Neural progenitor cell (in vitro differentiated cells): ENCODE measurements around the gene ZSWIM5. TPM values are rescaled to one million over a fixed set of nuclear protein-coding genes. Genes with fewer than 3 reads are reported as not detected.
"Not testable (repeated sequence)": the region's sequence is repeated elsewhere in the genome, so short reads cannot be mapped to it uniquely, and the experiment has no call there.

Experiments
- DNase-seq: peaks from one replicate; pipeline ENCODE4 v3.0.0-alpha.2; 2016; ENCODE audit warnings: low spot score
- H2AFZ ChIP-seq: fragments of 200-600 bp; sonication (generic); replicated peaks from 2 replicates; pipeline ENCODE4 v1.6.1; 2016; ENCODE audit warnings: antibody characterized with exemption
- H3F3A ChIP-seq: fragments of 200-600 bp; sonication (generic); 2 replicates; pipeline ENCODE4 v1.6.1; 2016; ENCODE audit warnings: antibody characterized with exemption, low read depth
- H3K27ac ChIP-seq: fragments of 200-600 bp; sonication (generic); 2 replicates; pipeline ENCODE4 v1.5.1; 2016; ENCODE audit warnings: mild to moderate bottlenecking
- H3K27me3 ChIP-seq: fragments of 200-600 bp; sonication (generic); 2 replicates; pipeline ENCODE4 v1.6.1; 2016; ENCODE audit warnings: mild to moderate bottlenecking, moderate library complexity
- H3K36me3 ChIP-seq: fragments of 200-600 bp; sonication (generic); 2 replicates; pipeline ENCODE4 v1.5.1; 2016
- H3K4me1 ChIP-seq: fragments of 200-600 bp; sonication (generic); 2 replicates; pipeline ENCODE4 v1.6.1; 2016; ENCODE audit warnings: mixed run types
- H3K4me2 ChIP-seq: fragments of 200-600 bp; sonication (generic); 2 replicates; pipeline ENCODE4 v1.6.1; 2016
- H3K4me3 ChIP-seq: fragments of 200-600 bp; sonication (generic); 2 replicates; pipeline ENCODE4 v1.5.1; 2016
- H3K79me2 ChIP-seq: fragments of 200-600 bp; sonication (generic); 2 replicates; pipeline ENCODE4 v1.6.1; 2016; ENCODE audit warnings: low read depth
- H3K9ac ChIP-seq: fragments of 200-600 bp; sonication (generic); 2 replicates; pipeline ENCODE4 v1.6.1; 2016
- H3K9me3 ChIP-seq: fragments of 200-600 bp; sonication (generic); 2 replicates; pipeline ENCODE4 v1.5.1; 2016; ENCODE audit warnings: low read depth
- H4K20me1 ChIP-seq: fragments of 200-600 bp; sonication (generic); 2 replicates; pipeline ENCODE4 v1.6.1; 2016; ENCODE audit warnings: low read depth
- H3K27ac Mint-ChIP-seq: 3 replicates; pipeline ENCODE4 v1.8.0; 2021; ENCODE audit warnings: mixed read lengths
- H3K27me3 Mint-ChIP-seq: 2 replicates; pipeline ENCODE4 v1.8.0; 2022; ENCODE audit warnings: low read depth, mild to moderate bottlenecking, inconsistent platforms, moderate library complexity, mixed read lengths; ENCODE audit not compliant: insufficient read depth
- H3K36me3 Mint-ChIP-seq: 3 replicates; pipeline ENCODE4 v1.8.0; 2021; ENCODE audit warnings: mixed read lengths
- H3K4me1 Mint-ChIP-seq: 3 replicates; pipeline ENCODE4 v1.8.0; 2021; ENCODE audit warnings: mixed read lengths
- H3K4me3 Mint-ChIP-seq: 3 replicates; pipeline ENCODE4 v1.8.0; 2021; ENCODE audit warnings: mild to moderate bottlenecking, moderate library complexity, mixed read lengths
- H3K9me3 Mint-ChIP-seq: 3 replicates; pipeline ENCODE4 v1.8.0; 2020; ENCODE audit warnings: mixed read lengths
- CTCF ChIP-seq: fragments of 200-600 bp; sonication (generic); IDR thresholded peaks from 2 replicates; pipeline ENCODE4 v1.5.1; 2017; ENCODE audit warnings: antibody characterized with exemption, mild to moderate bottlenecking
- EZH2 ChIP-seq: fragments of 200-600 bp; sonication (generic); IDR thresholded peaks from 2 replicates; pipeline ENCODE4 v1.6.1; 2017; ENCODE audit warnings: antibody characterized with exemption, mild to moderate bottlenecking, moderate library complexity
- EZH2phosphoT487 ChIP-seq: fragments of 200-600 bp; sonication (generic); IDR thresholded peaks from 2 replicates; pipeline ENCODE4 v1.6.1; 2017; ENCODE audit warnings: antibody characterized with exemption
- total RNA-seq: library from RNA; depleted of rRNA; stranded (reverse); fragments of >200 nt; gene quantifications from 2 replicates; pipeline ENCODE4 v1.2.3, GENCODE V29; 2015; ENCODE audit warnings: low replicate concordance

Gene ZSWIM5
- total RNA-seq, 1 donor from 2014 or later: 5.8 TPM

- no peak for DNase-seq
- H3K9ac ChIP-seq: no peak overlapping the region
- H3K9me3 ChIP-seq: no peaks in the 10 kb centered on the region
- TF ChIP-seq EZH2phosphoT487 (no peak), CTCF (no peak), EZH2 (no peak)
- Mint-ChIP-seq H3K27ac (no peak overlapping the region), H3K27me3 (no peaks in the 10 kb centered on the region), H3K36me3 (peaks cover 12% of the 10 kb centered on the region), H3K4me1 (peaks cover 4% of the 10 kb centered on the region), H3K4me3 (no peak overlapping the region), H3K9me3 (peaks cover 19% of the 10 kb centered on the region)
- no peak overlapping the region for H3K27ac ChIP-seq
- no peak overlapping the region for H3K4me3 ChIP-seq
- no peaks in the 10 kb centered on the region for H3K36me3 ChIP-seq
- H3F3A ChIP-seq: no peaks in the 10 kb centered on the region
- no peaks in the 10 kb centered on the region for H3K27me3 ChIP-seq
- H3K4me1 ChIP-seq: no peaks in the 10 kb centered on the region
- H3K79me2 ChIP-seq: no peaks in the 10 kb centered on the region
- no peaks in the 10 kb centered on the region for H4K20me1 ChIP-seq
- H2AFZ ChIP-seq: no peak overlapping the region
- H3K4me2 ChIP-seq: no peak overlapping the region
Measured at GRCh38 chr1:45112661-45113060, 93.7 kb downstream of the ZSWIM5 start.

- H3K27ac Mint-ChIP-seq: no peak overlapping the region
- H3K4me1 ChIP-seq: no peaks in the 10 kb centered on the region
- no peak overlapping the region for H3K9ac ChIP-seq
- H3K4me3 Mint-ChIP-seq: no peak overlapping the region
- H3K4me2 ChIP-seq: no peak overlapping the region
- peaks cover 28% of the 10 kb centered on the region for H3K9me3 Mint-ChIP-seq
- no peak overlapping the region for H2AFZ ChIP-seq
- H3K4me1 Mint-ChIP-seq: peaks cover 4% of the 10 kb centered on the region
- no peak overlapping the region for H3K27ac ChIP-seq
- H3K9me3 ChIP-seq: no peaks in the 10 kb centered on the region
- no peaks in the 10 kb centered on the region for H4K20me1 ChIP-seq
- H3K27me3 Mint-ChIP-seq: no peaks in the 10 kb centered on the region
- H3K36me3 ChIP-seq: no peaks in the 10 kb centered on the region
- no peaks in the 10 kb centered on the region for H3K79me2 ChIP-seq
- H3F3A ChIP-seq: no peaks in the 10 kb centered on the region
- no peaks in the 10 kb centered on the region for H3K27me3 ChIP-seq
- no peak for DNase-seq
- TF ChIP-seq EZH2phosphoT487 (no peak), CTCF (no peak), EZH2 (no peak)
- H3K36me3 Mint-ChIP-seq: peaks cover 16% of the 10 kb centered on the region
- H3K4me3 ChIP-seq: no peak overlapping the region
Measured at GRCh38 chr1:45111239-45111638, 95.2 kb downstream of the ZSWIM5 start.

- Mint-ChIP-seq H3K9me3 (peaks cover 22% of the 10 kb centered on the region), H3K27me3 (no peaks in the 10 kb centered on the region), H3K4me1 (no peaks in the 10 kb centered on the region), H3K27ac (no peak overlapping the region), H3K36me3 (peaks cover 11% of the 10 kb centered on the region), H3K4me3 (no peak overlapping the region)
- no peak for DNase-seq
- Histone ChIP-seq H3K27me3 (no peaks in the 10 kb centered on the region), H3K4me1 (no peaks in the 10 kb centered on the region), H3K4me3 (no peak overlapping the region), H2AFZ (no peak overlapping the region), H3K9ac (no peak overlapping the region), H3F3A (no peaks in the 10 kb centered on the region), H3K36me3 (no peaks in the 10 kb centered on the region), H3K9me3 (no peaks in the 10 kb centered on the region), H3K27ac (no peak overlapping the region), H3K4me2 (no peak overlapping the region), H4K20me1 (no peaks in the 10 kb centered on the region), H3K79me2 (no peaks in the 10 kb centered on the region)
- TF ChIP-seq EZH2phosphoT487 (no peak), EZH2 (no peak), CTCF (no peak)
Measured at GRCh38 chr1:45107782-45108181, 98.6 kb downstream of the ZSWIM5 start.

- not testable (repeated sequence) for H3K9ac ChIP-seq, H3K27ac ChIP-seq, H3F3A ChIP-seq, H3K27ac Mint-ChIP-seq, H3K79me2 ChIP-seq, H3K27me3 ChIP-seq, H3K4me1 ChIP-seq, H3K4me1 Mint-ChIP-seq, H3K9me3 ChIP-seq, H3K27me3 Mint-ChIP-seq, H4K20me1 ChIP-seq, H3K4me3 ChIP-seq, DNase-seq, H3K4me3 Mint-ChIP-seq, H3K36me3 ChIP-seq, H3K4me2 ChIP-seq, H2AFZ ChIP-seq
- H3K36me3 Mint-ChIP-seq: peaks cover 11% of the 10 kb centered on the region
- peaks cover 22% of the 10 kb centered on the region for H3K9me3 Mint-ChIP-seq
Measured at GRCh38 chr1:45106864-45107263, 99.5 kb downstream of the ZSWIM5 start.

- H3K36me3 Mint-ChIP-seq, H3K4me1 ChIP-seq, H3K27ac Mint-ChIP-seq, H3K27me3 Mint-ChIP-seq, H3K27me3 ChIP-seq, H3K4me1 Mint-ChIP-seq, H2AFZ ChIP-seq, H3K4me2 ChIP-seq, H3K4me3 Mint-ChIP-seq, H3K36me3 ChIP-seq, H3K9ac ChIP-seq, H3K4me3 ChIP-seq, H3K9me3 ChIP-seq, DNase-seq, H3K79me2 ChIP-seq, H3K27ac ChIP-seq, H4K20me1 ChIP-seq, H3F3A ChIP-seq: not testable (repeated sequence)
- H3K9me3 Mint-ChIP-seq: peaks cover 19% of the 10 kb centered on the region
Measured at GRCh38 chr1:45106156-45106545, 100.3 kb downstream of the ZSWIM5 start.

GRCh38 chr1:45105486-45106155, 100.8 kb downstream of the ZSWIM5 start:
- H3K9me3 ChIP-seq, H3F3A ChIP-seq, H3K4me3 Mint-ChIP-seq, H3K27me3 Mint-ChIP-seq, H3K36me3 Mint-ChIP-seq, DNase-seq, H3K4me2 ChIP-seq, H3K9ac ChIP-seq, H3K27me3 ChIP-seq, H3K27ac ChIP-seq, H3K4me1 Mint-ChIP-seq, H3K79me2 ChIP-seq, H2AFZ ChIP-seq, H3K36me3 ChIP-seq, H3K27ac Mint-ChIP-seq, H3K4me3 ChIP-seq, H3K4me1 ChIP-seq, H4K20me1 ChIP-seq: not testable (repeated sequence)
- H3K9me3 Mint-ChIP-seq: peaks cover 19% of the 10 kb centered on the region
